Measurements from ENCODE around the gene CCDC197. TPM values are rescaled to one million over a fixed set of nuclear protein-coding genes. Genes with fewer than 3 reads are reported as not detected.

CCDC197 gene
- total and polyA plus RNA-seq, 2 of the 4 experiments (the other 2 are of a cell fraction) = not detected

DNA sequence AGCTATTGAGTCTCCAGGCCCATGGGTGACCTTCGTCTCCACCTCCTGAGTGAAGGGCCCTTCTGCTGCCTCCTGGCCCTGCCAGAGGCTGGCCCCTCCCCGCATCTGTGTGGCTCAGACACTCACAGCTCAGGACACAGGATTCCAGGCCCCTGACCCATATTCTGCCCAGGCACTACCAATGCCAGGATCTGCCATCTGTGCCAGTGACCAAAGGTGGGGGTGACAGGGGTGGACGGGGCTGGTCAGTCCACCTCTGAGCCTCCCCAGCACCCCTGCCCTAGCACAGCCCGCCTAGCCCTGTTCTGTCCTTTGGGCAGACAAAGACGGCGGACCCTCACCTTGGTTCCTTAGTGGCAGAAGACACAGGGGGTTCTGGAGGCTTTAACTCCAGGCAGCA is 23.5 kb upstream of the CCDC197 start:
- no peak overlapping the region for H3K18ac ChIP-seq (ENCODE audit: low read depth, low read length)
- no peak overlapping the region for H2AFZ ChIP-seq (replicated peaks; ENCODE audit: low read length, poor library complexity)
- no peak overlapping the region for H2BK20ac ChIP-seq (ENCODE audit: low read depth, low read length)
- dilution Hi-C loops (cut with HindIII; ENCODE audit: low sequenced_read_pairs, unreplicated experiment) (no loop called here), in situ Hi-C loops (cut with MboI; ENCODE audit: low sequenced_read_pairs) (no loop called here), intact Hi-C loops (cut with micrococcal nuclease) (no loop called here)
- H4K8ac ChIP-seq (ENCODE audit: low read depth in 2 of 2, low read length in 2 of 2) = no peak overlapping the region
- H2BK15ac ChIP-seq (ENCODE audit: low read depth, low read length) = no peak overlapping the region
- H3K4me1 ChIP-seq (ENCODE audit: control insufficient read depth, insufficient read depth, low read length) = peaks cover 7% of the 10 kb centered on the region
- no peak overlapping the region for H3K56ac ChIP-seq (ENCODE audit: extremely low read depth, insufficient read depth, low read length)
- no peak overlapping the region for H3K4me3 ChIP-seq (ENCODE audit: insufficient read depth, low read depth, low read length)
- H2AK9ac ChIP-seq (replicated peaks; ENCODE audit: low read depth, low read length, poor library complexity) = no peak overlapping the region
- no peak overlapping the region for H2BK120ac ChIP-seq (ENCODE audit: low read depth, low read length)
- no peak overlapping the region for H3K27ac ChIP-seq (ENCODE audit: insufficient read depth, low read length)
- no peak overlapping the region for H3K4ac ChIP-seq (ENCODE audit: low read depth, low read length)
- H4K91ac ChIP-seq (ENCODE audit: insufficient read depth, low read depth, low read length) = no peak overlapping the region
- BruUV-seq (replicated peaks) = no TSS peak
- H3K27me3 ChIP-seq (ENCODE audit: control insufficient read depth, insufficient read depth, low read length) = peaks cover 2% of the 10 kb centered on the region; the same call in 1 of the 2 replicates
- peaks cover 2% of the 10 kb centered on the region; the same call in 1 of the 2 replicates for H3K9me3 ChIP-seq (ENCODE audit: control insufficient read depth, insufficient read depth, low read length)
- no peak for ATAC-seq (ENCODE audit: low read depth)
- H2BK5ac ChIP-seq (ENCODE audit: low read depth, low read length, poor library complexity, severe bottlenecking) = no peak overlapping the region
- no peaks in the 10 kb centered on the region for H3K36me3 ChIP-seq (ENCODE audit: control insufficient read depth, insufficient read depth, low read length)
- H4K20me1 ChIP-seq (ENCODE audit: insufficient read depth, low read length) = no peaks in the 10 kb centered on the region
- no peak overlapping the region for H4K5ac ChIP-seq (ENCODE audit: low read depth, low read length)
- H2AK5ac ChIP-seq (ENCODE audit: low read depth, low read length) = no peak overlapping the region
- DNase-seq = no peak
- no peak overlapping the region for H3K23ac ChIP-seq (ENCODE audit: low read depth, low read length)
- WGBS, 2 experiments (ENCODE audit: extremely low coverage in 2 of 2, insufficient read length in 1 of 2) = no CpG with 5 or more reads among the region's 6 CpGs
- peaks cover 7% of the 10 kb centered on the region; the same call in 1 of the 2 replicates for H3K9me1 ChIP-seq (ENCODE audit: insufficient read depth, low read length)
- TF ChIP-seq RFX5 (IDR thresholded peaks at IDR 0.05; ENCODE audit: low read depth, low read length) = no peak
- no peak for TF ChIP-seq BHLHE40 (IDR thresholded peaks at IDR 0.05; ENCODE audit: low read depth, low read length)
- TF ChIP-seq MXI1 (IDR thresholded peaks at IDR 0.05; ENCODE audit: borderline replicate concordance, low read depth, low read length) = no peak
- TF ChIP-seq, protein P1, sequence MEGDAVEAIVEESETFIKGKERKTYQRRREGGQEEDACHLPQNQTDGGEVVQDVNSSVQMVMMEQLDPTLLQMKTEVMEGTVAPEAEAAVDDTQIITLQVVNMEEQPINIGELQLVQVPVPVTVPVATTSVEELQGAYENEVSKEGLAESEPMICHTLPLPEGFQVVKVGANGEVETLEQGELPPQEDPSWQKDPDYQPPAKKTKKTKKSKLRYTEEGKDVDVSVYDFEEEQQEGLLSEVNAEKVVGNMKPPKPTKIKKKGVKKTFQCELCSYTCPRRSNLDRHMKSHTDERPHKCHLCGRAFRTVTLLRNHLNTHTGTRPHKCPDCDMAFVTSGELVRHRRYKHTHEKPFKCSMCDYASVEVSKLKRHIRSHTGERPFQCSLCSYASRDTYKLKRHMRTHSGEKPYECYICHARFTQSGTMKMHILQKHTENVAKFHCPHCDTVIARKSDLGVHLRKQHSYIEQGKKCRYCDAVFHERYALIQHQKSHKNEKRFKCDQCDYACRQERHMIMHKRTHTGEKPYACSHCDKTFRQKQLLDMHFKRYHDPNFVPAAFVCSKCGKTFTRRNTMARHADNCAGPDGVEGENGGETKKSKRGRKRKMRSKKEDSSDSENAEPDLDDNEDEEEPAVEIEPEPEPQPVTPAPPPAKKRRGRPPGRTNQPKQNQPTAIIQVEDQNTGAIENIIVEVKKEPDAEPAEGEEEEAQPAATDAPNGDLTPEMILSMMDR (conservative IDR thresholded peaks at IDR 0.05; ENCODE audit: low read depth, low read length) = no peak
- TF ChIP-seq FOS (IDR thresholded peaks at IDR 0.05; ENCODE audit: low read depth, low read length) = no peak
- ChIA-PET CTCF (no interaction called here), POLR2A (ENCODE audit: unreplicated experiment) (no interaction called here)
- H3K9ac ChIP-seq (ENCODE audit: low read depth, low read length) = no peak overlapping the region
- no peaks in the 10 kb centered on the region for H3K79me1 ChIP-seq (ENCODE audit: low read depth in 1 of 2, low read length in 2 of 2)
- no peak overlapping the region for H3K4me2 ChIP-seq (ENCODE audit: low read depth, low read length)
- H3K14ac ChIP-seq (replicated peaks; ENCODE audit: low read depth, low read length) = no peak overlapping the region

Measured in IMR-90 (cell line).